GM18861 (cell line): ENCODE measurements around the gene NT5C1A.

ENCODE experiments used
- ATAC-seq: cut with Tn5 transposase; IDR thresholded peaks from one replicate; pipeline ENCODE4 v1.9.1; 2021; ENCODE audit not compliant: unreplicated experiment

NT5C1A gene

GRCh38 chr1:39671793-39672550 lies at the start of gene NT5C1A:
Gene NT5C1A, minus strand, starts transcription at chr1:39672107. Its CDS starts 69 bp downstream, at chr1:39672038.
- ATAC-seq, result no peak

- ATAC-seq, result no peak
These were observed 49.8 kb upstream of the NT5C1A start for GRCh38 chr1:39721664-39722063.

GRCh38 chr1:39720094-39720999 lies 48.4 kb upstream of the NT5C1A start:
- ATAC-seq, result no peak

- ATAC-seq, result no peak
These were observed 45.9 kb upstream of the NT5C1A start for GRCh38 chr1:39717809-39718208.

- ATAC-seq, result no peak
These were observed 41.6 kb upstream of the NT5C1A start for GRCh38 chr1:39713557-39713956.

- no peak for ATAC-seq
These were observed 40.0 kb upstream of the NT5C1A start for GRCh38 chr1:39711966-39712340.

- no peak for ATAC-seq
These were observed 39.4 kb upstream of the NT5C1A start for GRCh38 chr1:39711104-39711965.

- no peak for ATAC-seq
These were observed 35.6 kb upstream of the NT5C1A start for GRCh38 chr1:39707506-39707905.

- ATAC-seq, result no peak
These were observed 32.9 kb upstream of the NT5C1A start for GRCh38 chr1:39704757-39705156.

GRCh38 chr1:39701049-39701439 lies 29.1 kb upstream of the NT5C1A start:
- ATAC-seq, result no peak

- ATAC-seq, result no peak
These were observed 28.4 kb upstream of the NT5C1A start for GRCh38 chr1:39700348-39700747.

GRCh38 chr1:39699419-39699818 lies 27.5 kb upstream of the NT5C1A start:
- no peak for ATAC-seq

- no peak for ATAC-seq
These were observed 26.7 kb upstream of the NT5C1A start for GRCh38 chr1:39698568-39698967.

- ATAC-seq, result no peak
These were observed 24.5 kb upstream of the NT5C1A start for GRCh38 chr1:39696448-39696847.

- ATAC-seq, result no peak
These were observed 23.1 kb upstream of the NT5C1A start for GRCh38 chr1:39695016-39695415.

- ATAC-seq, result no peak
These were observed 22.1 kb upstream of the NT5C1A start for GRCh38 chr1:39694026-39694425.

GRCh38 chr1:39692152-39693074 lies 20.5 kb upstream of the NT5C1A start:
- ATAC-seq, result no peak

- peak; percentile 78 for ATAC-seq
These were observed 19.7 kb upstream of the NT5C1A start, which contains the start of gene HPCAL4 for GRCh38 chr1:39691383-39692151. Gene HPCAL4, minus strand, starts transcription at chr1:39691433. Its CDS starts 6,830 bp downstream, at chr1:39684603.

- no peak for ATAC-seq
These were observed 19.0 kb upstream of the NT5C1A start for GRCh38 chr1:39690794-39691382.
